Activated B cell treated with CpG ODN at 0.5 μM for 24 hours (primary cell): Measurements from ENCODE around the gene FBXO45. TPM values are rescaled to one million over a fixed set of nuclear protein-coding genes. Genes with fewer than 3 reads are reported as not detected.
"Not testable (repeated sequence)": the region's sequence is repeated elsewhere in the genome, so short reads cannot be mapped to it uniquely, and the experiment has no call there.

Source experiments
- ATAC-seq: fragments of 200-7000 bp; cut with Tn5 transposase; one replicate; pipeline ENCODE4 v1.10.0; 2021; ENCODE audit warnings: low read depth, mild to moderate bottlenecking, moderate library complexity
- CTCF ChIA-PET: fragments of 350-600 bp; sonication (Branson Sonifier 250); formaldehyde crosslinking; loops from one replicate; lab custom pipeline; 2021; ENCODE audit warnings: antibody characterized with exemption; lab: Charles Lee
- POLR2A ChIA-PET: fragments of 350-600 bp; sonication (Branson Sonifier 250); formaldehyde crosslinking; loops from one replicate; lab custom pipeline; 2021; ENCODE audit warnings: antibody characterized with exemption; lab: Charles Lee
- DNase-seq: peaks from one replicate; pipeline ENCODE4 v3.0.0; 2022
- H3K27ac Mint-ChIP-seq: one replicate; pipeline ENCODE4 v1.8.0; 2020; ENCODE audit warnings: mixed read lengths
- H3K27me3 Mint-ChIP-seq: one replicate; pipeline ENCODE4 v1.8.0; 2021; ENCODE audit warnings: mixed read lengths
- H3K36me3 Mint-ChIP-seq: one replicate; pipeline ENCODE4 v1.8.0; 2021; ENCODE audit warnings: low read depth, mixed read lengths
- H3K4me1 Mint-ChIP-seq: one replicate; pipeline ENCODE4 v1.8.0; 2021; ENCODE audit warnings: mixed read lengths
- H3K4me3 Mint-ChIP-seq: one replicate; pipeline ENCODE4 v1.8.0; 2020; ENCODE audit warnings: mild to moderate bottlenecking, mixed read lengths
- H3K9me3 Mint-ChIP-seq: one replicate; pipeline ENCODE4 v1.8.0; 2020; ENCODE audit warnings: mixed read lengths
- intact Hi-C: fragments of 100-400 bp; cut with micrococcal nuclease; formaldehyde crosslinking; loops from one replicate; pipeline ENCODE4 v1.15.1; 2024
- total RNA-seq: library from RNA; stranded (reverse); gene quantifications from 2 replicates; pipeline ENCODE4 v1.2.3, GENCODE V29; 2022
- TF ChIP-seq, protein P1 (sequence below): fragments of 200-600 bp; IDR thresholded peaks from one replicate; pipeline ENCODE4 v1.8.0; 2022; ENCODE audit warnings: antibody characterized with exemption, mild to moderate bottlenecking

FBXO45 gene
- total RNA-seq, 1 donor from 2014 or later = 6.5 TPM

DNA sequence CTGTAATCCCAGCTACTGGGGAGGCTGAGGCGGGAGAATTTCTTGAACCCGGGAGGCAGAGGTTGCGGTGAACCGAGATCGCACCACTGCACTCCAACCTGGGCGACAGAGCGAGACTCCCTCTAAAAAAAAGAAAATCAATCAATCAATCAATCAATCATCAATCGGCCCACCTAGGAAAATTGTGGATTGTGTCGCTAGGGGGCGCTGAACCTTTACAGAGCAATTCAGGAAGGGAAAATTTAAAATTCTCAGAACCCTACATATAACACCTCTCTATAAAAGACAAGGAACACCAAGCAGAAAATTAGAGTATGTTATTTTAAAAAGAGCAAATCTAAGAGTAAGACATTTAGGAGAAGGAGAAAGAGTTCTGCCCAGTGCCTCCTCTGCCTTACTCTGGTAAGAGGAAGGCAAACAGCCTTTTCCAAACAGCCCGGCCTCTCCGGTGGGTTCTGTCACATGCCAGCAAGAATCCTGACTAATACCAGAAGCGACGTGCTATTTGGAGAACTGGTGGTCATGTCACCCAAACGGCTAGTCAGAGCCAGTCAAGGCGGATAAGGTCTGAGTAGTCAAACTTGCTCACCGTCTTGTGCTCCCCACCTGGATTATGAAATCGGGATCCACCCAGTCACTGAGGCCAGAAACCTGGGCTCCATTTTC lies 31.0 kb upstream of the FBXO45 start:
- ChIA-PET POLR2A (no interaction called here), CTCF (interaction anchor here (1.2 kb wide), 1 partner anchor 18 kb away, joined by 3 read pairs; no protein-coding TSS in a partner anchor)
- no peaks in the 10 kb centered on the region for H3K27me3 Mint-ChIP-seq
- intact Hi-C loops = loop anchor here (1.0 kb wide), 2 partner anchors 32 to 431 kb away; partner anchors contain the start of gene PIGZ
- peak; percentile 25 for DNase-seq
- ATAC-seq = peak; percentile 34
- no peak overlapping the region for H3K27ac Mint-ChIP-seq
- TF ChIP-seq, protein P1, sequence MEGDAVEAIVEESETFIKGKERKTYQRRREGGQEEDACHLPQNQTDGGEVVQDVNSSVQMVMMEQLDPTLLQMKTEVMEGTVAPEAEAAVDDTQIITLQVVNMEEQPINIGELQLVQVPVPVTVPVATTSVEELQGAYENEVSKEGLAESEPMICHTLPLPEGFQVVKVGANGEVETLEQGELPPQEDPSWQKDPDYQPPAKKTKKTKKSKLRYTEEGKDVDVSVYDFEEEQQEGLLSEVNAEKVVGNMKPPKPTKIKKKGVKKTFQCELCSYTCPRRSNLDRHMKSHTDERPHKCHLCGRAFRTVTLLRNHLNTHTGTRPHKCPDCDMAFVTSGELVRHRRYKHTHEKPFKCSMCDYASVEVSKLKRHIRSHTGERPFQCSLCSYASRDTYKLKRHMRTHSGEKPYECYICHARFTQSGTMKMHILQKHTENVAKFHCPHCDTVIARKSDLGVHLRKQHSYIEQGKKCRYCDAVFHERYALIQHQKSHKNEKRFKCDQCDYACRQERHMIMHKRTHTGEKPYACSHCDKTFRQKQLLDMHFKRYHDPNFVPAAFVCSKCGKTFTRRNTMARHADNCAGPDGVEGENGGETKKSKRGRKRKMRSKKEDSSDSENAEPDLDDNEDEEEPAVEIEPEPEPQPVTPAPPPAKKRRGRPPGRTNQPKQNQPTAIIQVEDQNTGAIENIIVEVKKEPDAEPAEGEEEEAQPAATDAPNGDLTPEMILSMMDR = peak; percentile 23
- no peak overlapping the region for H3K4me3 Mint-ChIP-seq
- H3K36me3 Mint-ChIP-seq = no peaks in the 10 kb centered on the region
- H3K4me1 Mint-ChIP-seq = peaks cover 2% of the 10 kb centered on the region
- H3K9me3 Mint-ChIP-seq = no peaks in the 10 kb centered on the region

DNA sequence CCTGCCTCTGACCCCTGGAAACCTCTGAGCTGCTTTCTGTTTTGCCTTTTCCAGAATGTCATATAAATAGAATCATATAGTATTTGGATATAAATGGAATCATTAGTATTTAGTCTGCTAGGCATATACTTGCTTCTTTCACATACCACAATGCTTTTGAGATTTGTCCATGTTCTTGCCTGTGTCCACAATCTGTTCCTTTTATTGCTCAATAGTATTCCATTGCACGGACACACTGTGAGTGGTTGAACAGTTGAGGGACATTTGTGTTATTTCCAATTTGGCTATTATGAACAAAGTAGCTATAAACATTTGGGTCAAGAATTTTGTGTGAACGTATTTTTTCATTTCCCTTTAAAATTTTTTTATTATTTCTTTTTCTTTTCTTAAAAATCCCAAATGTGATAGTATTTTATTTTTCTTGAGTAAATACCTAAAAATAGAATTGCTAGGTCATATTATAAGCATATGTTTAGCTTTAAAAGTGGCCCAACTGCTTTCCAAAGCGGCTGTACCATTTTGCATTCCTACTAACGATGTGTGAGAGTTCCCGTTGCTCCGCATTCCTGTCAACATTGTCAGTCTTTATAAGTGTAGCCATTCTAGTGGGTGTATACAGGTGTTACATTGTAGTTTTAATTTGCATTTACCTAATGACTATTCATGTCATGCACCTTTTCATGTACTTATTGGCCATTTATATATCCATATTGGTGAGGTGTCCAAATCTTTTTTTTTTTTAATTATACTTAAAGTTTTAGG lies 26.6 kb upstream of the FBXO45 start:
- intact Hi-C loops = no loop called here
- H3K27ac Mint-ChIP-seq = no peak overlapping the region
- no peaks in the 10 kb centered on the region for H3K36me3 Mint-ChIP-seq
- TF ChIP-seq, protein P1 = no peak
- H3K4me3 Mint-ChIP-seq = no peak overlapping the region
- H3K4me1 Mint-ChIP-seq = peaks cover 2% of the 10 kb centered on the region
- CTCF ChIA-PET = no interaction called here
- no peaks in the 10 kb centered on the region for H3K27me3 Mint-ChIP-seq
- POLR2A ChIA-PET = no interaction called here
- ATAC-seq = no peak
- DNase-seq = no peak
- no peaks in the 10 kb centered on the region for H3K9me3 Mint-ChIP-seq

DNA sequence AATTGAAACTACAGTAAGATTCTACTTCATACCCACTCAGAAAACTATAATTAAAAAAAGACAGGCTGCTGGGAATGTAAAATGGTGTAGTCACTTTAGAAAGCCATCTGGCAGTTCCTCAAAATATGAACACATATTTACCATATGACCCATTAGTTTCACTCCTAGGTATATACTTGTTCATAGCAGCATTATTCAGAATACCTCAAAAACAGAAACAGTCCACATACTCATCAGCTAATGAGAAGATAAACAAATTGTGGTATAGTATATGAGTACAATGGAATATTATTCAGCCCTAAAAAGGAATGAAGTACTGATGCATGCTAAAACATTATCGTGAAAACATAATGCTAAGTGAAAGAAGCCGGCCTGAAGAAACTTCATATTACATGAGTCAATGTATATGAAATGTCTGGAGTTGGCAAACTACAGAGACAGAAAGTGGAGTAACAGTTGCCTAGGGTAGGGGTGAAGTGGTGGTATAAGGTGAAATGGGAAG lies 23.9 kb upstream of the FBXO45 start:
- CTCF ChIA-PET = no interaction called here
- TF ChIP-seq, protein P1 = no peak
- H3K27ac Mint-ChIP-seq = no peak overlapping the region
- intact Hi-C loops = no loop called here
- POLR2A ChIA-PET = no interaction called here
- H3K4me1 Mint-ChIP-seq = no peaks in the 10 kb centered on the region
- H3K9me3 Mint-ChIP-seq = peaks cover 6% of the 10 kb centered on the region
- H3K36me3 Mint-ChIP-seq = no peaks in the 10 kb centered on the region
- no peak for DNase-seq
- no peak for ATAC-seq
- H3K27me3 Mint-ChIP-seq = no peaks in the 10 kb centered on the region
- H3K4me3 Mint-ChIP-seq = no peak overlapping the region

DNA sequence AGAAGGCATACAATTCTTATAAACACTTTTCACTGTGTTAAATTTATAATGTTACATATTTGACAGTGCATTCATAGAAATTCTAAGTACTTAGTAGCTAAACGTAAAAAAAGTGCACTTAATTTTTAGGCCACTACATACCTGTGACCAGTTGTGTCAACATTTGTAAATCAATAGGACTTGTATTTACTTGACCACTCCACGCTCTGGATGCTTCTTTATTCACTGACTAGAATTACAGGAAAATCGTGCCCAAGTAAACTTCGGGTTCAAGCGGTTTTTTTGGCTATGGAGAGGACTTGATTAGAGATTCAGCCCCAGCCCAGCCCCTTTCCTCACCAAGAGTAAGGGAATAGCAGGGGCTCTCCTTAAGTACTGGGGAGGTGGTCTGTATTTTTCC lies 21.9 kb upstream of the FBXO45 start:
- peaks cover 6% of the 10 kb centered on the region for H3K9me3 Mint-ChIP-seq
- peaks cover 2% of the 10 kb centered on the region for H3K36me3 Mint-ChIP-seq
- TF ChIP-seq, protein P1 = no peak
- no peak overlapping the region for H3K4me3 Mint-ChIP-seq
- ChIA-PET POLR2A (no interaction called here), CTCF (no interaction called here)
- ATAC-seq (no peak), DNase-seq (no peak)
- H3K4me1 Mint-ChIP-seq = no peaks in the 10 kb centered on the region
- intact Hi-C loops = no loop called here
- no peak overlapping the region for H3K27ac Mint-ChIP-seq
- H3K27me3 Mint-ChIP-seq = no peaks in the 10 kb centered on the region

DNA sequence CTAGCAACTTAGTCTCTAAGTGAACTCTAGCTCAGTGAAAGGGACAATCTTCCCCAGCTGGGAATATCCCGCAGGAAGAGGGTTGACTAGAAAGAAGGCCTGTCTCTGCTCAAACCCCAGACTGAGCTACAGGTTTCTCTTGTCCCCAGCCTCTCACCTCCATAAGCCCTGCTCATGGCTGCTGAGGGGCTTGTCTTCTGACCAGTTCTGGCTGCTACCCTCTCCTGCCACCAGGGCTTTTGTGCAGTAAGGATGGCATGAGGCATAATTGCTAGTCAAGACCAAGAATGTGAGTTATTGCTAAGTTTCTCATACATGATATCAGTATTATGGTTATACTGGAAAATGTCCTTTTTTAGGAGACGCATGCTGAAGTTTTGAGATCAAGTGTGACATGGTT lies 21.4 kb upstream of the FBXO45 start:
- H3K9me3 Mint-ChIP-seq = peaks cover 6% of the 10 kb centered on the region
- CTCF ChIA-PET = no interaction called here
- H3K27ac Mint-ChIP-seq = no peak overlapping the region
- peaks cover 2% of the 10 kb centered on the region for H3K36me3 Mint-ChIP-seq
- no peak overlapping the region for H3K4me3 Mint-ChIP-seq
- ATAC-seq (no peak), DNase-seq (no peak)
- intact Hi-C loops = no loop called here
- H3K27me3 Mint-ChIP-seq = no peaks in the 10 kb centered on the region
- no peaks in the 10 kb centered on the region for H3K4me1 Mint-ChIP-seq
- POLR2A ChIA-PET = no interaction called here
- TF ChIP-seq, protein P1 = no peak

DNA sequence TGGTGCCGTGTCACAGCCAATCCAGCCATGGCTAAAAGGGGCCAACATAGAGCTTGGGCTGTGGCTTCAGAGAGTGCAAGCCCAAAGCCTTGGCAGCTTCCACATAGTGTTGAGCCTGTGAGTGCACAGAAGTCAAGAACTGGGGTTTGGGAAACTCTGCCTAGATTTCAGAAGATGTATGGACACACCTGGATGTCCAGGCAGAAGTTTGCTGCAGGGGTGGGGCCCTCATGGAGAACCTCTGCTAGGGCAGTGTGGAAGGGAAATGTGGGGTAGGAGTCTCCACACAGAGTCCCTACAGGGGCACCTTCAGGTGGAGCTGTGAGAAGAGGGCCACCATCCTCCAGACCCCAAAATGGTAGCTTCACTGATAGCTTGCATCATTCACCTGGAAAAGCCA lies 19.1 kb upstream of the FBXO45 start:
- H3K27ac Mint-ChIP-seq, H3K27me3 Mint-ChIP-seq, H3K9me3 Mint-ChIP-seq, DNase-seq, H3K36me3 Mint-ChIP-seq, H3K4me3 Mint-ChIP-seq, intact Hi-C loops, ATAC-seq, POLR2A ChIA-PET: not testable (repeated sequence)
- peaks cover 13% of the 10 kb centered on the region for H3K4me1 Mint-ChIP-seq
- CTCF ChIA-PET = interaction anchor here (0.9 kb wide), 1 partner anchor 495 kb away, joined by 4 read pairs; no protein-coding TSS in a partner anchor

DNA sequence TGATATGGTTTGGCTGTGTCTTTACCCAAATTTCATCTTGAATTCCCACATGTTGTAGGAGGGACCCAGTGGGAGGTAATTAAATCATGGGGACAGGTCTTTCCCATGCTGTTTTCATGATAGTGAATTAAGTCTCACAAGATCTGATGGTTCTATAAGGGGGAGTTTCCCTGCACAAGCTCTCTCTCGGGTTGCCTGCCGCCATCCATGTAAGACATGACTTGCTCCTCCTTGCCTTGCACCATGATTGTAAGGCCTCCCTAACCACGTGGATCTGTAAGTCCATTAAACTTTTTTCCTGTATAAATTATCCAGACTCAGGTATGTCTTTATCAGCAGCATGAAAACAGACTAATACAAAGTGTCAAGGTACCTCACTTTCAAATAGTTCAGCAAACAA lies 18.3 kb upstream of the FBXO45 start:
- CTCF ChIA-PET, H3K27ac Mint-ChIP-seq, H3K9me3 Mint-ChIP-seq, POLR2A ChIA-PET, intact Hi-C loops, ATAC-seq, DNase-seq, H3K27me3 Mint-ChIP-seq, H3K36me3 Mint-ChIP-seq, H3K4me3 Mint-ChIP-seq: not testable (repeated sequence)
- H3K4me1 Mint-ChIP-seq = peaks cover 22% of the 10 kb centered on the region
